ENCODE measurements around the gene KRTCAP3. TPM values are rescaled to one million over a fixed set of nuclear protein-coding genes. Genes with fewer than 3 reads are reported as not detected.

The KRTCAP3 gene
- total and polyA plus RNA-seq, 2 experiments from 2014 or later = 1.3 to 2.0 TPM

DNA sequence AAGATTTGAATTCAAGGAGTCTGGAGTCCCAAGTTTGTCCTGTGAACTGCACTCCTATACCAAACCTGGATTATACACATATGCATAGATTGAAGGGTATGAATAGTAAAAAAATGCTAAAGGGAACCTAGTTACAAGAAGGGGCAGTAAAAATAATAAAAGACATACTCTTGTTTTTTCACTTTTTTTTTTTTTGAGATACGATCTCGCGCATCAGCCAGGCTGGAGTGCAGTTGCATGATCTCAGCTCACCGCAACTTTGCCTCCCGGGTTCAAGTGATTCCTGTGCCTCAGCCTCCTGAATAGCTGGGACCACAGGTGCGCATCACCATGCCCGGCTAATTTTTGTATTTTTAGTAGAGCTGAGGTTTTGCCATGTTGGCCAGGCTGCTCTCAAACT lies 22.3 kb downstream of the KRTCAP3 start:
- no peak overlapping the region for H3K27ac ChIP-seq
- H3K27me3 ChIP-seq = no peaks in the 10 kb centered on the region
- DNase-seq (ENCODE audit: low read depth in 1 of 2, low spot score in 1 of 2) = no peak
- H3K4me3 ChIP-seq = no peak overlapping the region
- peaks cover 4% of the 10 kb centered on the region for H3K36me3 ChIP-seq
- no peaks in the 10 kb centered on the region for H3K9me3 ChIP-seq (ENCODE audit: low read depth)
- no peak for TF ChIP-seq CTCF (IDR thresholded peaks at IDR 0.05; ENCODE audit: low read depth, low read length)
- H3K4me1 ChIP-seq (ENCODE audit: low read depth) = no peaks in the 10 kb centered on the region

GRCh38 chr2:27471961-27472360 lies 29.8 kb downstream of the KRTCAP3 start:
- H3K27ac ChIP-seq = no peak overlapping the region
- H3K27me3 ChIP-seq = no peaks in the 10 kb centered on the region
- H3K4me1 ChIP-seq (ENCODE audit: low read depth) = no peaks in the 10 kb centered on the region
- DNase-seq (ENCODE audit: low read depth in 1 of 2, low spot score in 1 of 2) = no peak
- no peak for TF ChIP-seq CTCF (IDR thresholded peaks at IDR 0.05; ENCODE audit: low read depth, low read length)
- no peak overlapping the region for H3K4me3 ChIP-seq
- H3K9me3 ChIP-seq (ENCODE audit: low read depth) = no peaks in the 10 kb centered on the region
- peaks cover 30% of the 10 kb centered on the region for H3K36me3 ChIP-seq

- no peak overlapping the region for H3K4me3 ChIP-seq
- H3K4me1 ChIP-seq (ENCODE audit: low read depth) = no peaks in the 10 kb centered on the region
- DNase-seq (ENCODE audit: low read depth in 1 of 2, low spot score in 1 of 2) = no peak
- H3K27ac ChIP-seq = no peak overlapping the region
- H3K36me3 ChIP-seq = peaks cover 11% of the 10 kb centered on the region
- TF ChIP-seq CTCF (IDR thresholded peaks at IDR 0.05; ENCODE audit: low read depth, low read length) = no peak
- no peaks in the 10 kb centered on the region for H3K27me3 ChIP-seq
- H3K9me3 ChIP-seq (ENCODE audit: low read depth) = no peaks in the 10 kb centered on the region
Measured at GRCh38 chr2:27485496-27485895, 43.3 kb downstream of the KRTCAP3 start.

GRCh38 chr2:27489118-27489497 lies 46.9 kb downstream of the KRTCAP3 start:
- Histone ChIP-seq H3K4me3 (peak overlapping the region; percentile 66), H3K4me1 (ENCODE audit: low read depth) (no peaks in the 10 kb centered on the region), H3K9me3 (ENCODE audit: low read depth) (no peaks in the 10 kb centered on the region), H3K27me3 (no peaks in the 10 kb centered on the region), H3K36me3 (no peaks in the 10 kb centered on the region), H3K27ac (peak overlapping the region; percentile 22)
- TF ChIP-seq CTCF (IDR thresholded peaks at IDR 0.05; ENCODE audit: low read depth, low read length) = peak; percentile 18
- DNase-seq (ENCODE audit: low read depth in 1 of 2, low spot score in 1 of 2) = peak; percentile 5 to 39

GRCh38 chr2:27489498-27490397 lies 47.6 kb downstream of the KRTCAP3 start, which contains the start of gene IFT172:
IFT172 (minus strand) TSS chr2:27489743; CDS start chr2:27489653, 90 bp downstream.
- no peak for TF ChIP-seq CTCF (IDR thresholded peaks at IDR 0.05; ENCODE audit: low read depth, low read length)
- Histone ChIP-seq H3K4me1 (ENCODE audit: low read depth) (no peaks in the 10 kb centered on the region), H3K36me3 (no peaks in the 10 kb centered on the region), H3K27me3 (no peaks in the 10 kb centered on the region), H3K9me3 (ENCODE audit: low read depth) (no peaks in the 10 kb centered on the region), H3K4me3 (peak within 1 kb of the TSS; percentile 66), H3K27ac (peak within 1 kb of the TSS; percentile 22)
- peak; percentile 99 to 100 for DNase-seq (ENCODE audit: low read depth in 1 of 2, low spot score in 1 of 2)
